Endodermal cell (in vitro differentiated cells): ENCODE measurements around the gene CD46. TPM values are rescaled to one million over a fixed set of nuclear protein-coding genes. Genes with fewer than 3 reads are reported as not detected.

Experiments
- DNase-seq: peaks from one replicate; pipeline ENCODE4 v3.0.0-alpha.2; 2017
- H3K27ac ChIP-seq: 2 replicates; pipeline ENCODE4 v1.5.1; 2013; ENCODE audit warnings: mild to moderate bottlenecking, low read depth, low read length, moderate library complexity
- H3K27me3 ChIP-seq: 2 replicates; pipeline ENCODE4 v1.6.1; 2013; ENCODE audit warnings: mild to moderate bottlenecking, low read length, moderate library complexity; ENCODE audit not compliant: insufficient read depth, control insufficient read depth, poor library complexity, severe bottlenecking
- H3K36me3 ChIP-seq: 2 replicates; pipeline ENCODE4 v1.7.0; 2013; ENCODE audit warnings: mild to moderate bottlenecking, low read length, moderate library complexity; ENCODE audit not compliant: control insufficient read depth, insufficient read depth
- H3K4me1 ChIP-seq: one replicate; pipeline ENCODE4 v1.7.0; 2013; ENCODE audit warnings: low read length; ENCODE audit not compliant: control insufficient read depth, insufficient read depth
- H3K4me3 ChIP-seq: 2 replicates; pipeline ENCODE4 v1.5.1; 2013; ENCODE audit warnings: mild to moderate bottlenecking, low read length, moderate library complexity
- H3K9ac ChIP-seq: 2 replicates; pipeline ENCODE4 v1.6.1; 2013; ENCODE audit warnings: mild to moderate bottlenecking, low read length, moderate library complexity; ENCODE audit not compliant: poor library complexity, severe bottlenecking; ENCODE audit errors: extremely low read depth
- H3K9me3 ChIP-seq: 2 replicates; pipeline ENCODE4 v1.6.1; 2013; ENCODE audit warnings: mild to moderate bottlenecking, low read length, moderate library complexity; ENCODE audit not compliant: control insufficient read depth
- H3K27ac Mint-ChIP-seq: 2 replicates; pipeline ENCODE4 v1.8.0; 2020; ENCODE audit warnings: mixed read lengths
- H3K27me3 Mint-ChIP-seq: 2 replicates; pipeline ENCODE4 v1.8.0; 2021; ENCODE audit warnings: mild to moderate bottlenecking, mixed read lengths; ENCODE audit not compliant: insufficient read depth
- H3K36me3 Mint-ChIP-seq: 2 replicates; pipeline ENCODE4 v1.8.0; 2020; ENCODE audit warnings: low read depth, mixed read lengths
- H3K4me1 Mint-ChIP-seq: 2 replicates; pipeline ENCODE4 v1.8.0; 2020; ENCODE audit warnings: mixed read lengths
- H3K4me3 Mint-ChIP-seq: 2 replicates; pipeline ENCODE4 v1.8.0; 2020; ENCODE audit warnings: mild to moderate bottlenecking, moderate library complexity, mixed read lengths
- H3K9me3 Mint-ChIP-seq: 2 replicates; pipeline ENCODE4 v1.8.0; 2020; ENCODE audit warnings: mild to moderate bottlenecking, mixed read lengths
- WGBS, 2 experiments: methylation state at CpG; one replicate each; pipeline versions ENCODE4 v1.1.5 to v1.1.7; 2013; ENCODE audit warnings: missing lambda C conversion rate in 2 of 2, mixed read lengths in 1 of 2; ENCODE audit not compliant: insufficient coverage in 1 of 2, insufficient read length in 1 of 2; 5-methylcytosine and 5-hydroxymethylcytosine counted together
- total RNA-seq, 2 donors: library from RNA; stranded (reverse); fragmentation: NEBNext Ultra II Directional in 1 of 2; extraction: Animal tissue kit (Norgen Biotek cat#: 25700) in 1 of 2; gene quantifications; 2 replicates in 1 of 2; 3 replicates in 1 of 2; pipeline ENCODE4 v1.2.1, GENCODE V29; 2021
- TF ChIP-seq, protein P1 (sequence below): fragments of 200-600 bp; sonication (generic); conservative IDR thresholded peaks from 2 replicates; pipeline ENCODE4 v1.5.0; 2021; ENCODE audit warnings: antibody characterized with exemption, mild to moderate bottlenecking

Gene CD46
- total RNA-seq, 2 donors from 2014 or later = 132 to 135 TPM

DNA sequence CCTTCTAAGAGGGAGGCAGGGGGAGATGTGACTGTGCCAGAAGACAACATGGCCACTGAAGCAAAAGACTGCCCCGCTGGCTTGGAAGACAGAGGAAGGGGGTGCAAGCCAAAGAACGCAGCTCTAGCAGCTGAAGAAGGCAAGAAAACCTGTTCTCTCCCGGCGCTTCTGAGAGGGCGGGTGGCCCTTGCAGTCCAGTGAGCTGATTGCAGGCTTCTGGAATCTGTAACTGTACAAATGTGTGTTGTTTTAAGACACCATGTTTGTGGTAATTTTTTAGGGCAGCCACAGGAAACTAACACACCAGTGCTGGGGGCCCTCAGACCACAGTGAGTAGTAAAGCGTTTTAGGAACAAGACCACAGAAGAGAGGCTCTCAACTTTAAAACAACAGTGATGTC, 47.0 kb downstream of the CD46 start:
- Mint-ChIP-seq H3K4me3 (no peak overlapping the region), H3K4me1 (peaks cover 8% of the 10 kb centered on the region), H3K9me3 (no peaks in the 10 kb centered on the region), H3K27me3 (peaks cover 6% of the 10 kb centered on the region), H3K36me3 (peaks cover 9% of the 10 kb centered on the region), H3K27ac (peak overlapping the region; percentile 32)
- no peak overlapping the region for H3K27ac ChIP-seq
- no peaks in the 10 kb centered on the region for H3K4me1 ChIP-seq
- 93 to 96% methylated on average over 5 to 6 of the region's 6 CpGs for WGBS, 2 experiments
- no peak overlapping the region for H3K9ac ChIP-seq
- H3K9me3 ChIP-seq = no peaks in the 10 kb centered on the region
- no peak for DNase-seq
- peaks cover 22% of the 10 kb centered on the region for H3K36me3 ChIP-seq
- no peaks in the 10 kb centered on the region for H3K27me3 ChIP-seq
- H3K4me3 ChIP-seq = no peak overlapping the region
- TF ChIP-seq, protein P1, sequence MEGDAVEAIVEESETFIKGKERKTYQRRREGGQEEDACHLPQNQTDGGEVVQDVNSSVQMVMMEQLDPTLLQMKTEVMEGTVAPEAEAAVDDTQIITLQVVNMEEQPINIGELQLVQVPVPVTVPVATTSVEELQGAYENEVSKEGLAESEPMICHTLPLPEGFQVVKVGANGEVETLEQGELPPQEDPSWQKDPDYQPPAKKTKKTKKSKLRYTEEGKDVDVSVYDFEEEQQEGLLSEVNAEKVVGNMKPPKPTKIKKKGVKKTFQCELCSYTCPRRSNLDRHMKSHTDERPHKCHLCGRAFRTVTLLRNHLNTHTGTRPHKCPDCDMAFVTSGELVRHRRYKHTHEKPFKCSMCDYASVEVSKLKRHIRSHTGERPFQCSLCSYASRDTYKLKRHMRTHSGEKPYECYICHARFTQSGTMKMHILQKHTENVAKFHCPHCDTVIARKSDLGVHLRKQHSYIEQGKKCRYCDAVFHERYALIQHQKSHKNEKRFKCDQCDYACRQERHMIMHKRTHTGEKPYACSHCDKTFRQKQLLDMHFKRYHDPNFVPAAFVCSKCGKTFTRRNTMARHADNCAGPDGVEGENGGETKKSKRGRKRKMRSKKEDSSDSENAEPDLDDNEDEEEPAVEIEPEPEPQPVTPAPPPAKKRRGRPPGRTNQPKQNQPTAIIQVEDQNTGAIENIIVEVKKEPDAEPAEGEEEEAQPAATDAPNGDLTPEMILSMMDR = no peak

DNA sequence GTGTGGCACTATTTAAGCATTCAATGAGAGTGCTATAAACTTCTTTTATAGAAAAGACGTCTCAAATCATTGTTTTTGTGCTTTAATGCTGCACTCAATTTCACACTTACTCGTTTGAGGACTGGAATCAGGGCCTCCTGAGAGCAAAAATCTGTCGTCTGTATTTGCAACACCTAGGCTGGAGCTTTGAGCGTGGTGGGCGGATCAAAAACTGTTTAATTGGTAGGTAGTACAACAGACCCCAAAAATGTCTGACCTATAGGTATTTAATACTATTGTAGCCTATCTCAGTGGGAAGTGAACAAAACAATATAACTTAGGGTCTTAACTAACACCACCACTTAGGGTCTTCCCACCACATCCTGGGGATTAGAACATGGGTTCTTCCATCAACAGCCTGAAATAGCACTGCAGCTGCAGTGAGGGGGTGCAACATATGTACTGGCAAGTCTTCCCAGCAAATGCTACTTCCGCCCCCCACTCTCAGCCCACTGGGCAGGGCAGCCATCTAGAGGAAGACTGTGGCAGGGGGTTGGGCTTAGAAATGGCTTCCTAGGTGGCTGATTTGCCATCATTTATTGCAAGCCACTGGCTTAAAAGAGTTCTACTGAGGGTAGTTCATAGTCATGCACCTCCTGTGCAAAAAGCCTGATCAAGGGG, 48.3 kb downstream of the CD46 start:
- TF ChIP-seq, protein P1 = no peak

GRCh38 chr1:207801819-207802218, 50.0 kb downstream of the CD46 start:
- WGBS, 2 experiments = 93 to 98% methylated on average over 7 to 12 of the region's 12 CpGs
- H3K9me3 Mint-ChIP-seq = no peaks in the 10 kb centered on the region
- H3K4me1 Mint-ChIP-seq = peaks cover 14% of the 10 kb centered on the region
- H3K36me3 Mint-ChIP-seq = peaks cover 2% of the 10 kb centered on the region
- no peak overlapping the region for H3K9ac ChIP-seq
- H3K4me3 ChIP-seq = no peak overlapping the region
- no peak overlapping the region for H3K27ac Mint-ChIP-seq
- no peak overlapping the region for H3K27ac ChIP-seq
- peaks cover 8% of the 10 kb centered on the region for H3K27me3 Mint-ChIP-seq
- H3K27me3 ChIP-seq = no peaks in the 10 kb centered on the region
- H3K9me3 ChIP-seq = no peaks in the 10 kb centered on the region
- TF ChIP-seq, protein P1 = no peak
- no peak overlapping the region for H3K4me3 Mint-ChIP-seq
- DNase-seq = no peak
- H3K36me3 ChIP-seq = no peaks in the 10 kb centered on the region
- H3K4me1 ChIP-seq = no peaks in the 10 kb centered on the region

More for the DNA sequence above, 48.3 kb downstream of the CD46 start:
- no peaks in the 10 kb centered on the region for H3K4me1 ChIP-seq
- H3K9me3 ChIP-seq = no peaks in the 10 kb centered on the region
- H3K9ac ChIP-seq = no peak overlapping the region
- H3K27ac ChIP-seq = no peak overlapping the region
- Mint-ChIP-seq H3K27me3 (peaks cover 6% of the 10 kb centered on the region), H3K4me3 (no peak overlapping the region), H3K9me3 (no peaks in the 10 kb centered on the region), H3K36me3 (peaks cover 6% of the 10 kb centered on the region), H3K27ac (no peak overlapping the region), H3K4me1 (peaks cover 14% of the 10 kb centered on the region)
- H3K4me3 ChIP-seq = no peak overlapping the region
- H3K27me3 ChIP-seq = no peaks in the 10 kb centered on the region
- WGBS, 2 experiments = 88 to 93% methylated on average over 2 to 6 of the region's 6 CpGs
- peaks cover 11% of the 10 kb centered on the region for H3K36me3 ChIP-seq
- DNase-seq = no peak
